HG02588 (cell line): Measurements from ENCODE around the gene ZNF747.

ENCODE experiments used
- ATAC-seq: cut with Tn5 transposase; IDR thresholded peaks from one replicate; pipeline ENCODE4 v1.9.1; 2021; ENCODE audit warnings: mild to moderate bottlenecking, moderate library complexity; ENCODE audit not compliant: unreplicated experiment

Gene ZNF747

GRCh38 chr16:30519120-30520049 lies 15.3 kb downstream of the ZNF747 start:
- no peak for ATAC-seq

GRCh38 chr16:30518552-30518951 lies 16.1 kb downstream of the ZNF747 start:
- no peak for ATAC-seq

- ATAC-seq, result no peak
These were observed 19.4 kb downstream of the ZNF747 start for GRCh38 chr16:30515275-30515674.

GRCh38 chr16:30511509-30511908 lies 23.1 kb downstream of the ZNF747 start:
- ATAC-seq, result no peak

GRCh38 chr16:30510376-30510938 lies 24.2 kb downstream of the ZNF747 start:
- no peak for ATAC-seq

- no peak for ATAC-seq
These were observed 25.4 kb downstream of the ZNF747 start for GRCh38 chr16:30509081-30509765.

GRCh38 chr16:30503403-30504296 lies 31.0 kb downstream of the ZNF747 start:
- no peak for ATAC-seq

- ATAC-seq, result no peak
These were observed 35.4 kb downstream of the ZNF747 start for GRCh38 chr16:30499284-30499683.

- ATAC-seq, result no peak
These were observed 39.9 kb downstream of the ZNF747 start for GRCh38 chr16:30494709-30495108.

- no peak for ATAC-seq
These were observed 40.6 kb downstream of the ZNF747 start for GRCh38 chr16:30493941-30494488.

GRCh38 chr16:30491744-30492308 lies 42.8 kb downstream of the ZNF747 start:
- no peak for ATAC-seq

- ATAC-seq, result no peak
These were observed 43.4 kb downstream of the ZNF747 start for GRCh38 chr16:30491229-30491628.

GRCh38 chr16:30490210-30490609 lies 44.4 kb downstream of the ZNF747 start:
- no peak for ATAC-seq

- no peak for ATAC-seq
These were observed 45.7 kb downstream of the ZNF747 start for GRCh38 chr16:30488764-30489605.

GRCh38 chr16:30485818-30486436 lies 48.7 kb downstream of the ZNF747 start:
- no peak for ATAC-seq

- ATAC-seq, result no peak
These were observed 49.8 kb downstream of the ZNF747 start for GRCh38 chr16:30484887-30485286.

GRCh38 chr16:30482366-30482765 lies 52.3 kb downstream of the ZNF747 start:
- no peak for ATAC-seq

- no peak for ATAC-seq
These were observed 53.3 kb downstream of the ZNF747 start for GRCh38 chr16:30481381-30481780.
